ENCODE data around the gene VIT.

GRCh38 chr2:36781907-36782720 is 85.6 kb downstream of the VIT start:
- TF ChIP-seq, protein P1, sequence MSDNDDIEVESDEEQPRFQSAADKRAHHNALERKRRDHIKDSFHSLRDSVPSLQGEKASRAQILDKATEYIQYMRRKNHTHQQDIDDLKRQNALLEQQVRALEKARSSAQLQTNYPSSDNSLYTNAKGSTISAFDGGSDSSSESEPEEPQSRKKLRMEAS (IDR thresholded peaks at IDR 0.05): no peak
- TF ChIP-seq, protein P2, sequence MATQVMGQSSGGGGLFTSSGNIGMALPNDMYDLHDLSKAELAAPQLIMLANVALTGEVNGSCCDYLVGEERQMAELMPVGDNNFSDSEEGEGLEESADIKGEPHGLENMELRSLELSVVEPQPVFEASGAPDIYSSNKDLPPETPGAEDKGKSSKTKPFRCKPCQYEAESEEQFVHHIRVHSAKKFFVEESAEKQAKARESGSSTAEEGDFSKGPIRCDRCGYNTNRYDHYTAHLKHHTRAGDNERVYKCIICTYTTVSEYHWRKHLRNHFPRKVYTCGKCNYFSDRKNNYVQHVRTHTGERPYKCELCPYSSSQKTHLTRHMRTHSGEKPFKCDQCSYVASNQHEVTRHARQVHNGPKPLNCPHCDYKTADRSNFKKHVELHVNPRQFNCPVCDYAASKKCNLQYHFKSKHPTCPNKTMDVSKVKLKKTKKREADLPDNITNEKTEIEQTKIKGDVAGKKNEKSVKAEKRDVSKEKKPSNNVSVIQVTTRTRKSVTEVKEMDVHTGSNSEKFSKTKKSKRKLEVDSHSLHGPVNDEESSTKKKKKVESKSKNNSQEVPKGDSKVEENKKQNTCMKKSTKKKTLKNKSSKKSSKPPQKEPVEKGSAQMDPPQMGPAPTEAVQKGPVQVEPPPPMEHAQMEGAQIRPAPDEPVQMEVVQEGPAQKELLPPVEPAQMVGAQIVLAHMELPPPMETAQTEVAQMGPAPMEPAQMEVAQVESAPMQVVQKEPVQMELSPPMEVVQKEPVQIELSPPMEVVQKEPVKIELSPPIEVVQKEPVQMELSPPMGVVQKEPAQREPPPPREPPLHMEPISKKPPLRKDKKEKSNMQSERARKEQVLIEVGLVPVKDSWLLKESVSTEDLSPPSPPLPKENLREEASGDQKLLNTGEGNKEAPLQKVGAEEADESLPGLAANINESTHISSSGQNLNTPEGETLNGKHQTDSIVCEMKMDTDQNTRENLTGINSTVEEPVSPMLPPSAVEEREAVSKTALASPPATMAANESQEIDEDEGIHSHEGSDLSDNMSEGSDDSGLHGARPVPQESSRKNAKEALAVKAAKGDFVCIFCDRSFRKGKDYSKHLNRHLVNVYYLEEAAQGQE (IDR thresholded peaks at IDR 0.05; ENCODE audit: low read depth): no peak
- TF ChIP-seq TAF1 (IDR thresholded peaks at IDR 0.05; ENCODE audit: low read depth) (no peak), ZBTB7A (IDR thresholded peaks at IDR 0.05; ENCODE audit: low read depth) (no peak)

Data from Ishikawa (cell line).